HCT116 (cell line): ENCODE measurements around the gene FXYD6. TPM values are rescaled to one million over a fixed set of nuclear protein-coding genes. Genes with fewer than 3 reads are reported as not detected.

Experiments used
- ATAC-seq: fragments of 200-7000 bp; cut with Tn5 transposase; 2 replicates; pipeline ENCODE4 v1.9.1; 2020; ENCODE audit warnings: mild to moderate bottlenecking, moderate library complexity
- BruUV-seq: library from RNA; stranded (reverse); fragments of 400-500 nt; replicated peaks from 2 replicates; lab custom pipeline; 2021; lab: Mats Ljungman, UMichigan
- CTCF ChIA-PET: fragments of 300-600 bp; sonication (Branson Sonifier 250); formaldehyde crosslinking; loops from one replicate; lab custom pipeline; 2021; ENCODE audit warnings: antibody characterized with exemption; lab: Charles Lee
- POLR2A ChIA-PET: fragments of 300-600, 350-600 bp; sonication (Branson Sonifier 250); formaldehyde crosslinking; loops from one replicate; lab custom pipeline; 2021; ENCODE audit warnings: antibody characterized with exemption; lab: Charles Lee
- RAD21 ChIA-PET, 2 experiments: fragments of 300-600 bp; sonication (Branson Sonifier 250); formaldehyde crosslinking; loops; one replicate each; lab custom pipeline; 2023; ENCODE audit warnings: low total read pairs in 2 of 2; ENCODE audit not compliant: uncharacterized antibody in 2 of 2, unreplicated experiment in 2 of 2, low non-redundant PET in 1 of 2; lab: Charles Lee
- DNase-seq: peaks from one replicate; pipeline ENCODE4 v3.0.0-alpha.2; 2010; ENCODE audit warnings: low read depth, low spot score
- H2AFZ ChIP-seq: fragments of 200-600 bp; shearing (Covaris generic), sonication (generic); 2 replicates; pipeline ENCODE4 v1.6.1; 2017; ENCODE audit warnings: low read depth, mixed run types, mixed read lengths, antibody characterized with exemption, low read length; ENCODE audit not compliant: poor library complexity, severe bottlenecking
- H3K27ac ChIP-seq: 2 replicates; pipeline ENCODE4 v1.5.1; 2012; ENCODE audit warnings: low read depth, low read length
- H3K27me3 ChIP-seq: fragments of 200-600 bp; sonication (generic); 2 replicates; pipeline ENCODE4 v1.6.1; 2016; ENCODE audit warnings: mixed run types, low read length, mixed read lengths; ENCODE audit not compliant: insufficient read depth
- H3K36me3 ChIP-seq, 2 experiments: fragments of 200-500 bp in 1 of 2; fragments of 200-600 bp in 1 of 2; sonication (Bioruptor generic) in 1 of 2; sonication (generic) in 1 of 2; 2 replicates each; pipeline versions ENCODE4 v1.5.1 to v1.6.1; 2014 to 2016; ENCODE audit warnings: low read length in 2 of 2, inconsistent platforms in 1 of 2, mixed read lengths in 1 of 2, mixed run types in 1 of 2; ENCODE audit not compliant: insufficient read depth in 2 of 2, control insufficient read depth in 1 of 2
- H3K4me1 ChIP-seq, 2 experiments: fragments of 200-600 bp in 1 of 2; sonication (generic) in 1 of 2; 2 replicates each; pipeline versions ENCODE4 v1.5.1 to v1.6.1; 2012 to 2017; ENCODE audit warnings: low read length in 2 of 2, inconsistent platforms in 1 of 2, mild to moderate bottlenecking in 1 of 2, mixed read lengths in 1 of 2, mixed run types in 1 of 2, moderate library complexity in 1 of 2; ENCODE audit not compliant: insufficient read depth in 2 of 2, control insufficient read depth in 1 of 2
- H3K4me2 ChIP-seq: fragments of 200-600 bp; sonication (generic); 2 replicates; pipeline ENCODE4 v1.6.1; 2017; ENCODE audit warnings: mixed run types, low read length, mixed read lengths
- H3K4me3 ChIP-seq, 2 experiments: fragments of 200-600 bp in 1 of 2; sonication (generic) in 1 of 2; replicated peaks in 1 of 2; 2 replicates each; pipeline ENCODE4 v1.5.1; 2011 to 2016; ENCODE audit warnings: low read length in 2 of 2, control low read depth in 1 of 2, low read depth in 1 of 2, mild to moderate bottlenecking in 1 of 2, mixed read lengths in 1 of 2, mixed run types in 1 of 2
- H3K79me2 ChIP-seq: fragments of 200-600 bp; sonication (generic); 2 replicates; pipeline ENCODE4 v1.6.1; 2017; ENCODE audit warnings: mild to moderate bottlenecking, mixed run types, low read length, moderate library complexity, mixed read lengths; ENCODE audit not compliant: insufficient read depth
- H3K9ac ChIP-seq: fragments of 200-600 bp; sonication (generic); 2 replicates; pipeline ENCODE4 v1.6.1; 2016; ENCODE audit warnings: low read length, mixed read lengths
- H3K9me2 ChIP-seq: fragments of 200-600 bp; sonication (generic), shearing (Covaris generic); 2 replicates; pipeline ENCODE4 v1.6.1; 2017; ENCODE audit warnings: mixed run types, mild to moderate bottlenecking, moderate library complexity; ENCODE audit not compliant: insufficient read depth
- H3K9me3 ChIP-seq, 2 experiments: fragments of 200-500 bp in 1 of 2; fragments of 200-600 bp in 1 of 2; sonication (Bioruptor generic) in 1 of 2; sonication (generic) in 1 of 2; 2 replicates each; pipeline ENCODE4 v1.6.1; 2014 to 2017; ENCODE audit warnings: low read length in 2 of 2, mixed read lengths in 2 of 2, inconsistent platforms in 1 of 2, low read depth in 1 of 2, mild to moderate bottlenecking in 1 of 2, mixed run types in 1 of 2, moderate library complexity in 1 of 2; ENCODE audit not compliant: control insufficient read depth in 1 of 2, insufficient read depth in 1 of 2
- H4K20me1 ChIP-seq: fragments of 200-600 bp; sonication (generic), shearing (Covaris generic); 2 replicates; pipeline ENCODE4 v1.6.1; 2017; ENCODE audit warnings: mixed run types, mild to moderate bottlenecking, moderate library complexity; ENCODE audit not compliant: insufficient read depth
- CBX3 ChIP-seq: IDR thresholded peaks from 2 replicates; pipeline ENCODE4 v1.6.1; 2012; ENCODE audit warnings: low read depth
- CEBPB ChIP-seq: IDR thresholded peaks from 2 replicates; pipeline ENCODE4 v1.6.1; 2012; ENCODE audit warnings: low read depth
- EZH2phosphoT487 ChIP-seq: fragments of 200-600 bp; IDR thresholded peaks from 2 replicates; pipeline ENCODE4 v1.6.1; 2018; ENCODE audit warnings: antibody characterized with exemption, borderline replicate concordance
- MAX ChIP-seq: IDR thresholded peaks from 2 replicates; pipeline ENCODE4 v1.6.1; 2012
- SRF ChIP-seq: IDR thresholded peaks from 2 replicates; pipeline ENCODE4 v1.6.1; 2012; ENCODE audit warnings: low read depth
- YY1 ChIP-seq: IDR thresholded peaks from 2 replicates; pipeline ENCODE4 v1.6.1; 2011; ENCODE audit warnings: low read length, low read depth, moderate library complexity, mild to moderate bottlenecking; ENCODE audit not compliant: insufficient replicate concordance; ENCODE audit errors: extremely low read depth
- ZFX ChIP-seq: fragments of 450-650 bp; IDR thresholded peaks from 2 replicates; pipeline ENCODE4 v1.6.1; 2017
- intact Hi-C: fragments of 100-400 bp; cut with micrococcal nuclease; formaldehyde crosslinking; loops from 2 replicates; pipeline ENCODE4 v1.10.0; 2022
- total RNA-seq: library from RNA; stranded (reverse); gene quantifications from one replicate; pipeline ENCODE4 v1.2.1, GENCODE V29; 2021; ENCODE audit not compliant: unreplicated experiment
- TF ChIP-seq, protein P1 (sequence below): IDR thresholded peaks from 2 replicates; pipeline ENCODE4 v1.6.1; 2012
- TF ChIP-seq, protein P2 (sequence below): IDR thresholded peaks from 2 replicates; pipeline ENCODE4 v1.6.1; 2011; ENCODE audit warnings: mild to moderate bottlenecking, low read length, moderate library complexity; ENCODE audit not compliant: insufficient replicate concordance; ENCODE audit errors: extremely low read depth
- TF ChIP-seq, protein P3 (sequence below): IDR thresholded peaks from 2 replicates; pipeline ENCODE4 v1.6.1; 2012; ENCODE audit warnings: low read depth
- TF ChIP-seq, protein P4 (sequence below), 3 experiments: fragments of 200-600 bp in 1 of 3; sonication (generic) in 1 of 3; IDR thresholded peaks in 2 of 3; conservative IDR thresholded peaks in 1 of 3; 2 replicates each; pipeline ENCODE4 v1.5.1; 2012 to 2017; ENCODE audit warnings: low read depth in 2 of 3, low read length in 2 of 3, antibody characterized with exemption in 1 of 3, borderline replicate concordance in 1 of 3, control low read depth in 1 of 3, mild to moderate bottlenecking in 1 of 3, mixed read lengths in 1 of 3, mixed run types in 1 of 3, moderate library complexity in 1 of 3; ENCODE audit not compliant: insufficient read depth in 1 of 3

The FXYD6 gene
- total RNA-seq, 1 experiment from 2014 or later = 2.5 TPM

DNA sequence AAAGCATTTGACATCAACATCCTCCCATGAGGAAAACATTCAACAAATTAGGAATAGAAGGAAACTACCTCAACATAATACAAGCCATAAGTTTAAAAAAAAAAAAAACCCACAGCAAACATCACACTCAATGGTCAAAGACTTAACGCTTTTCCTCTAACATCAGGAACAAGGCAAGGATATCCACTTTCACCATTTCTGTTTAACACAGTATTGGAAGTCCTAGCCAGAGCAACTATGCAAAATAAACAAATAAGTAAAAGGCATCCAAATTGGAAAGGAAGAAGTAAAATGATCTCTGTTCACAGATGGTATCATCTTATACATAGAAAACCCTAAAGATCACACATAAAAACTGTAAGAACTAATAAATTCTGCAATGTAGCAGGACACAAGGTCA is 13.1 kb downstream of the FXYD6 start:
- CTCF ChIA-PET = no interaction called here
- Histone ChIP-seq H3K4me1 (0 out of 4 replicates have a peak, but pooled peaks cover 0 to 2% of the 10 kb centered on the region in 2 experiments), H4K20me1 (no peaks in the 10 kb centered on the region), H2AFZ (no peak overlapping the region), H3K27me3 (no peaks in the 10 kb centered on the region), H3K36me3 (no peaks in the 10 kb centered on the region), H3K79me2 (no peaks in the 10 kb centered on the region), H3K4me2 (no peak overlapping the region), H3K9ac (no peak overlapping the region), H3K27ac (no peak overlapping the region), H3K4me3 (no peak overlapping the region), H3K9me3 (no peaks in the 10 kb centered on the region), H3K9me2 (no peaks in the 10 kb centered on the region)
- no TSS peak for BruUV-seq
- RAD21 ChIA-PET = no interaction called here
- TF ChIP-seq, protein P1, sequence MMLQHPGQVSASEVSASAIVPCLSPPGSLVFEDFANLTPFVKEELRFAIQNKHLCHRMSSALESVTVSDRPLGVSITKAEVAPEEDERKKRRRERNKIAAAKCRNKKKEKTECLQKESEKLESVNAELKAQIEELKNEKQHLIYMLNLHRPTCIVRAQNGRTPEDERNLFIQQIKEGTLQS = no peak
- TF ChIP-seq YY1 = no peak
- no peak for TF ChIP-seq CBX3
- TF ChIP-seq CEBPB = no peak
- intact Hi-C loops = no loop called here
- ATAC-seq = no peak
- POLR2A ChIA-PET = no interaction called here
- DNase-seq = no peak

- CTCF ChIA-PET = no interaction called here
- no peak for DNase-seq
- 0 out of 4 replicates have a peak, but pooled peaks cover 0 to 2% of the 10 kb centered on the region in 2 experiments for H3K4me1 ChIP-seq
- RAD21 ChIA-PET = no interaction called here
- H3K9me2 ChIP-seq = no peaks in the 10 kb centered on the region
- BruUV-seq = no TSS peak
- no peak overlapping the region for H3K4me2 ChIP-seq
- H3K79me2 ChIP-seq = no peaks in the 10 kb centered on the region
- intact Hi-C loops = no loop called here
- no peaks in the 10 kb centered on the region for H4K20me1 ChIP-seq
- POLR2A ChIA-PET = no interaction called here
- H3K9me3 ChIP-seq = no peaks in the 10 kb centered on the region
- TF ChIP-seq EZH2phosphoT487 (no peak), ZFX (no peak), YY1 (no peak), MAX (no peak), SRF (no peak), CEBPB (no peak)
- TF ChIP-seq, protein P2, sequence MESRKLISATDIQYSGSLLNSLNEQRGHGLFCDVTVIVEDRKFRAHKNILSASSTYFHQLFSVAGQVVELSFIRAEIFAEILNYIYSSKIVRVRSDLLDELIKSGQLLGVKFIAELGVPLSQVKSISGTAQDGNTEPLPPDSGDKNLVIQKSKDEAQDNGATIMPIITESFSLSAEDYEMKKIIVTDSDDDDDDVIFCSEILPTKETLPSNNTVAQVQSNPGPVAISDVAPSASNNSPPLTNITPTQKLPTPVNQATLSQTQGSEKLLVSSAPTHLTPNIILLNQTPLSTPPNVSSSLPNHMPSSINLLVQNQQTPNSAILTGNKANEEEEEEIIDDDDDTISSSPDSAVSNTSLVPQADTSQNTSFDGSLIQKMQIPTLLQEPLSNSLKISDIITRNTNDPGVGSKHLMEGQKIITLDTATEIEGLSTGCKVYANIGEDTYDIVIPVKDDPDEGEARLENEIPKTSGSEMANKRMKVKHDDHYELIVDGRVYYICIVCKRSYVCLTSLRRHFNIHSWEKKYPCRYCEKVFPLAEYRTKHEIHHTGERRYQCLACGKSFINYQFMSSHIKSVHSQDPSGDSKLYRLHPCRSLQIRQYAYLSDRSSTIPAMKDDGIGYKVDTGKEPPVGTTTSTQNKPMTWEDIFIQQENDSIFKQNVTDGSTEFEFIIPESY = no peak
- TF ChIP-seq, protein P3, sequence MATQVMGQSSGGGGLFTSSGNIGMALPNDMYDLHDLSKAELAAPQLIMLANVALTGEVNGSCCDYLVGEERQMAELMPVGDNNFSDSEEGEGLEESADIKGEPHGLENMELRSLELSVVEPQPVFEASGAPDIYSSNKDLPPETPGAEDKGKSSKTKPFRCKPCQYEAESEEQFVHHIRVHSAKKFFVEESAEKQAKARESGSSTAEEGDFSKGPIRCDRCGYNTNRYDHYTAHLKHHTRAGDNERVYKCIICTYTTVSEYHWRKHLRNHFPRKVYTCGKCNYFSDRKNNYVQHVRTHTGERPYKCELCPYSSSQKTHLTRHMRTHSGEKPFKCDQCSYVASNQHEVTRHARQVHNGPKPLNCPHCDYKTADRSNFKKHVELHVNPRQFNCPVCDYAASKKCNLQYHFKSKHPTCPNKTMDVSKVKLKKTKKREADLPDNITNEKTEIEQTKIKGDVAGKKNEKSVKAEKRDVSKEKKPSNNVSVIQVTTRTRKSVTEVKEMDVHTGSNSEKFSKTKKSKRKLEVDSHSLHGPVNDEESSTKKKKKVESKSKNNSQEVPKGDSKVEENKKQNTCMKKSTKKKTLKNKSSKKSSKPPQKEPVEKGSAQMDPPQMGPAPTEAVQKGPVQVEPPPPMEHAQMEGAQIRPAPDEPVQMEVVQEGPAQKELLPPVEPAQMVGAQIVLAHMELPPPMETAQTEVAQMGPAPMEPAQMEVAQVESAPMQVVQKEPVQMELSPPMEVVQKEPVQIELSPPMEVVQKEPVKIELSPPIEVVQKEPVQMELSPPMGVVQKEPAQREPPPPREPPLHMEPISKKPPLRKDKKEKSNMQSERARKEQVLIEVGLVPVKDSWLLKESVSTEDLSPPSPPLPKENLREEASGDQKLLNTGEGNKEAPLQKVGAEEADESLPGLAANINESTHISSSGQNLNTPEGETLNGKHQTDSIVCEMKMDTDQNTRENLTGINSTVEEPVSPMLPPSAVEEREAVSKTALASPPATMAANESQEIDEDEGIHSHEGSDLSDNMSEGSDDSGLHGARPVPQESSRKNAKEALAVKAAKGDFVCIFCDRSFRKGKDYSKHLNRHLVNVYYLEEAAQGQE = no peak
- TF ChIP-seq, protein P4, sequence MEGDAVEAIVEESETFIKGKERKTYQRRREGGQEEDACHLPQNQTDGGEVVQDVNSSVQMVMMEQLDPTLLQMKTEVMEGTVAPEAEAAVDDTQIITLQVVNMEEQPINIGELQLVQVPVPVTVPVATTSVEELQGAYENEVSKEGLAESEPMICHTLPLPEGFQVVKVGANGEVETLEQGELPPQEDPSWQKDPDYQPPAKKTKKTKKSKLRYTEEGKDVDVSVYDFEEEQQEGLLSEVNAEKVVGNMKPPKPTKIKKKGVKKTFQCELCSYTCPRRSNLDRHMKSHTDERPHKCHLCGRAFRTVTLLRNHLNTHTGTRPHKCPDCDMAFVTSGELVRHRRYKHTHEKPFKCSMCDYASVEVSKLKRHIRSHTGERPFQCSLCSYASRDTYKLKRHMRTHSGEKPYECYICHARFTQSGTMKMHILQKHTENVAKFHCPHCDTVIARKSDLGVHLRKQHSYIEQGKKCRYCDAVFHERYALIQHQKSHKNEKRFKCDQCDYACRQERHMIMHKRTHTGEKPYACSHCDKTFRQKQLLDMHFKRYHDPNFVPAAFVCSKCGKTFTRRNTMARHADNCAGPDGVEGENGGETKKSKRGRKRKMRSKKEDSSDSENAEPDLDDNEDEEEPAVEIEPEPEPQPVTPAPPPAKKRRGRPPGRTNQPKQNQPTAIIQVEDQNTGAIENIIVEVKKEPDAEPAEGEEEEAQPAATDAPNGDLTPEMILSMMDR (IDR thresholded peaks at IDR 0.05 in 2 of 3, conservative IDR thresholded peaks at IDR 0.05 in 1 of 3; ENCODE audit: borderline replicate concordance in 1 of 3, insufficient read depth in 1 of 3, low read depth in 2 of 3, low read length in 2 of 3) = no peak
- H3K27me3 ChIP-seq = no peaks in the 10 kb centered on the region
- ATAC-seq = no peak
- H3K36me3 ChIP-seq = no peaks in the 10 kb centered on the region
- H2AFZ ChIP-seq = no peak overlapping the region
- no peak overlapping the region for H3K27ac ChIP-seq
- no peak overlapping the region for H3K4me3 ChIP-seq
- H3K9ac ChIP-seq = no peak overlapping the region
Observed at GRCh38 chr11:117862753-117863152, 13.7 kb downstream of the FXYD6 start.
